Pons (tissue), 1 donor: ENCODE data around the gene HPS6.

ENCODE experiments used
- DNase-seq: peaks from one replicate; pipeline ENCODE4 v3.0.0-alpha.2; 2016; ENCODE audit warnings: low spot score

HPS6 gene

DNA sequence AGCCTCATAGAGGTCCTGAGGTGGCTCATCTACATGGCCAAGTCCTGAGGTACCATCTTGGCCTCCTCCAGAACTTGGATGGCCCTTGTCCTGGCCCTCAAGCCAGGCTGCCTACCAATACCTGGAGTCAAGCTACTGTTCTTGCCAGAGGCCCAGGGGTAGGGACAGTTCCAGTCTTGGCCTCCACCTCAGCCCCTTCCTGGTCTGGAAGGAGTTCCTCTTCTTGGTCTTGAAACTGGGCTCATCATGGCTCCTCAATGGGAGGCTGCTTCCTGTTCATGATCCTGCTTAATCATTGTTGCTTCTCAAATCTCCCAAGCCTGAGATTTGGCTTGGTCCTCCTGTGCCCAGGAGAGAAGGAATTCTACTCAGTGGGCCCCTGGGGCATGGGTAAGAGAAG lies 3.9 kb downstream of the HPS6 start:
- no peak for DNase-seq

DNA sequence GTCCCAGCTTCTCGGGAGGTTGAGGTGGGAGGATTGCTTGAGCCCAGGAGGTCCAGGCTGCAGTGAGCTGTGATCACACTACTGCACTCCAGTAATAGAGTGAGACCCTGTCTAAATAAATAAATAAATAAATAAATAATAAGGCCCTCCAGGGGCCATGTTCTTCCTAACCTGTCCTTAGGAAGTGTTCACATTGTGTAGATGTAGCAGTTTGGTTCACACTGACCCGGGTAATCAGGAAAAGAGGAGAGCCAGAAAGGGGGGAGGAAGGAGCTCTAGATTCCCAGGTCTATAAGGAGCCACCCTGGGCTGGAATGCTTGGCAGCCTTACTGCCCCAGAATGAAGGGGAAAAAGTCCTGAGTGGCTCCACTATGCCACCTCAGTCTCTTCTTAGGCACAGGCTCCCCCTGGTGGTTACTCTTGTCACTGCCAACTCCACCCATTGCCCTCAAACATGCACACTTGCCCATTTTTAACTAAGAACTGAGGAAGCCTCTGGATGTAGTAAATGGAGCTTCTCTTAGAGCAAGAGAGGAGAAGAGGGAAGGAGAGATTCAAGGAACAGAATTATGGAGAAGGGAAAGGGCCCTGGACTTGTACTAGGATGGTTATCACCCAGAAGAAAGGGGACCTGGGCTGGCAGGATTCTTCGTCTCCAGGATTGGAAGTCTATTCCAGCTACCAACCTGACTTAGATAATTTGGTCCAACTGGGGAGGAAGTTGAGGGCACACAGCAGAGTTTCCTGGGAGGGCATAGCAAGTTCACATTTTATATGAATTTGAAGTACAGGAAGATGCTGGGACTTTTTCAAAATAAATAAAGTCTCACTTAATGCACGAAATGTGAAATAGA lies 7.8 kb downstream of the HPS6 start:
- peak; percentile 85 for DNase-seq

DNA sequence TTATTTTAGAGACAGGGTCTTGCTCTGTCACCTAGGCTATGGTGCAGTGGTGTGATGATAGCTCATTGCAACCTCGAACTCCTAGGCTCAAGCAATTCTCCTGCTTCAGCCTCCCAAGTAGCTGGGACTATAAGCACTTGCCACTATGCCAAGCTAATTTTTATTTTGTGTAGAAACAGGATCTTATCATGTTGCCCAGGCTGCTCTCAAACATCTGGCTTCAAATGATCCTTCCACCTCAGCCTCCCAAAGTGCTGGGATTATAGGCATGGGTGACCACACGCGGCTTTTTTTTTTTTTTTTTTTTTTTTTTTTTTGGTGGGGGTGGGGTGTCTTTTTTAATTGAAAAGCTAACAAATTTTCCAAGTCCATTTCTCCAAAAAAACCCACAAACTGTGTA lies 18.4 kb downstream of the HPS6 start:
- DNase-seq = no peak

DNA sequence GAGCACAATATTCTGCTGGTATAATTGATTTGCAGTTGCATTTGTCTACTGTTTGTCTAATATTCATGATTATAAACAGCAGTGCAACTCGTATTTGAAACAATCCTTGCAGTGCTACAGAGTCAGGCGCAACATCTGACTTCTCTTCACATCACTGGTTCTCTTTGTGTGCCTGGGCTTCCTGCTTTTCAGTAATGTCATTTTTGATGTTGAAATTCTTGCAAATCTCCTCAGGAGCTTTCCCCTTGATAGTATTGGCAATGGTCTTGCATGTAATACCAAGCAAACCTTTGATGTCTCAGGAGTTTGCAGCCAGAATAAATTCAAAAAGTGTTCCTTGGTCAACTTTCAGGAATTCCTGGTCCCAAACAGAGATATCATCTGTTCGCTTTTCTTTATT lies 20.2 kb downstream of the HPS6 start:
- DNase-seq = no peak

DNA sequence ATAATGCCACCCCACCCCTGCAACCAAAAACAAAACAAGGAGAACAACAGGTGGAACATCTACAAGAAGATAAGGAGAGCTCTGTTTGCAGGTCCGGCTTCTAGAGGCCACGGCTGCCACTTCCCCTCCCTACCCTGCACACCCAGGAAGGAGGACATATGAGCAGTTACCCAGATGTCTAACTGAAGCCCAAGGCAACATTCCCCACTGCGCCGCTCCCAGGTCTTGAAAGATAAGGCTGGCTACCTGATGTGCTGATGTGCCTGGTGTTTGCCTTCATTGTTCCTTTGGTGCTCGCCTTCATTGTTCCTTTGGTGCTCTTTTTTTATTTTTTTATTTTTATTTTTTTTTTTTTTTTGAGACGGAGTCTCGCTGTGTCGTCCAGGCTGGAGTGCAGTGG lies 21.0 kb downstream of the HPS6 start:
- DNase-seq = no peak

DNA sequence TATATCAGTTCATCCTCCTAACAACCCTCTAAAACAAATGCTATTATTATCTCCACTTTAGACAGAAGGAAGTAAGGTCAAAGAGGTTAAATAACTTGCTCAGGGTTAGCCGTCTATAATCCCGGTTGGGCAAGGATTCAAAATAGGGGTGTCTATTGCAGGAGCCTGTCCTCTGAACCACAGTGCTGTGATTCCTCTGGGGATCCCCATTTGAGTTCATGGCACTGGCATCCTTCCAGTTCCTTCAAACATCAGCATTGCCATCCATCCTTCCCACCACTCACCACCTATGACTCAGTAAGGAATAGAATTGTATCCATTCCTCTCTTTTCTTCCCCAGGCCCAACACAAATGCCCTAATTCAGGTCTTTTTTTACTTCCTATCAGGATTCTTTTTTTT lies 25.6 kb downstream of the HPS6 start:
- no peak for DNase-seq

DNA sequence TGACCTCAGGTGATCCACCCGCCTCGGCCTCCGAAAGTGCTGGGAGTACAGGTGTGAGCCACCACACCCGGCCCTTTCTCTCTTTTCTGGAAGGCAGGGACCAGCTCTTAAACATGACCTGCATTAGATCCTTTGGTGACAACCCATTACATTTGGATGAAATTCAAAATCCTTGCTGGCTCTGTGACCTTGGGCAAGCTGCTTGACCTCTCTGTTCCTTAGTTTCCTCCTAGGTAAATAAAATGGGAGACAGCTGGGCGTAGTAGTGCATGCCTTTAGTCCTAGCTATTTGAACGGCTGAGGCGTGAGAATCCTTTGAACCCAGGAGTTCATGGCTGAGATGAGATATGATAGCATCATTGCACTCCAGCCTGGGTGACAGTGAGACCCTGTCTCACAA lies 31.3 kb downstream of the HPS6 start:
- DNase-seq = no peak

DNA sequence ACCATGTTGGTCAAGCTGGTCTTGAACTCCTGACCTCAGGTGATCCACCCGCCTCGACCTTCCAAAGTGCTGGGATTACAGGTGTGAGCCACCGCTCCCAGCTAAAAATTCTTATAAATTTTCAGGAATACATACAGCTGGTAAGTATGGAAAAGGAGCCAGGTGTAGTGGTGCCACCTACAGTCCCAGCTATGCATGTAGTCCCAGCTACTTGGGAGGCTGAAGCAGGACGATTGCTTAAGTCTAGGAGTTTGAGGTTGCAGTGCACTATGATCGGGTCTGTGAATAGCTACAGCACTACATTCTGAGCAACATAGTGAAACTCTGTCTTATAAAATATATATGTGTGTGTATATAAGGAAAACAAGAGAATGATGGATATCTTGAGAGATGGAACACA lies 36.0 kb downstream of the HPS6 start:
- DNase-seq = no peak

DNA sequence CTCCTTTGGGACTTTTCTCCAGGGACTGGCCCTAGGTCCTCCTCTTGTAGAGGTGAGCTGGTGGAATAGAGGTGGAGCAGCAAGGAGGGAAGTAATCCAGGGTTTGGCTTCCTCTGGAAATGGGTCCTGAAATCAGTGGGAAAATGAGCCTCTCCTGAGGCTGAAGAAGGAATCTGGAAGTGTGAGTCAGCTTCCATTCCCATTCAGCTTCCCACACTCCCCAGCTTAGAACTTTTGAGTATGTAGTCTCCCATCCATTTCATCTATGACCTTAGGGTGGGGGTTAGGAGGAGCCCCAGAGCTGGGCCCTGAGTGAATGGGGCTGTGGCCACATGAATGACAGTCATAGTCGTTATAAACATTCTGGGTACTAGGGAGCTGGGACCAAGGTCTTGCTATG lies 37.3 kb downstream of the HPS6 start:
- DNase-seq = no peak

DNA sequence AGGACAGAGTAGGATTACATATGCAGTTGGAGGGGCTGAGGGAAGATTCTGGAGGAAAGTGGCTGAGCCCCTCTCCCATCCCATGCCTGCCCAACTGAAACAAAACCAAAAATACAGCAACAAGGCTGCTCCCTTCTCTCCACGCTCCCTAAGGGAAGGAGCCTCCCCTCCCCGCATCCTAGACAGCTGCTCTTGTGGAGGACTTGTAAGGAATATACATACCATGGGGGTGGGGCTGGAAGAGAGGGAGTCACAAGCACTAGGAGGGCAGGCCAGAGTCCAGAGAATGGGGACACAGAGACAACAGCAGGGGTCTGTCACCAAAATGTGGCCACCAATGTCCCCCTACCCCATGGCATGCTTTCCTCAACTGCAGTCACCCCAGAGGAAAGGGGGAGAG lies 41.8 kb downstream of the HPS6 start:
- DNase-seq = no peak

DNA sequence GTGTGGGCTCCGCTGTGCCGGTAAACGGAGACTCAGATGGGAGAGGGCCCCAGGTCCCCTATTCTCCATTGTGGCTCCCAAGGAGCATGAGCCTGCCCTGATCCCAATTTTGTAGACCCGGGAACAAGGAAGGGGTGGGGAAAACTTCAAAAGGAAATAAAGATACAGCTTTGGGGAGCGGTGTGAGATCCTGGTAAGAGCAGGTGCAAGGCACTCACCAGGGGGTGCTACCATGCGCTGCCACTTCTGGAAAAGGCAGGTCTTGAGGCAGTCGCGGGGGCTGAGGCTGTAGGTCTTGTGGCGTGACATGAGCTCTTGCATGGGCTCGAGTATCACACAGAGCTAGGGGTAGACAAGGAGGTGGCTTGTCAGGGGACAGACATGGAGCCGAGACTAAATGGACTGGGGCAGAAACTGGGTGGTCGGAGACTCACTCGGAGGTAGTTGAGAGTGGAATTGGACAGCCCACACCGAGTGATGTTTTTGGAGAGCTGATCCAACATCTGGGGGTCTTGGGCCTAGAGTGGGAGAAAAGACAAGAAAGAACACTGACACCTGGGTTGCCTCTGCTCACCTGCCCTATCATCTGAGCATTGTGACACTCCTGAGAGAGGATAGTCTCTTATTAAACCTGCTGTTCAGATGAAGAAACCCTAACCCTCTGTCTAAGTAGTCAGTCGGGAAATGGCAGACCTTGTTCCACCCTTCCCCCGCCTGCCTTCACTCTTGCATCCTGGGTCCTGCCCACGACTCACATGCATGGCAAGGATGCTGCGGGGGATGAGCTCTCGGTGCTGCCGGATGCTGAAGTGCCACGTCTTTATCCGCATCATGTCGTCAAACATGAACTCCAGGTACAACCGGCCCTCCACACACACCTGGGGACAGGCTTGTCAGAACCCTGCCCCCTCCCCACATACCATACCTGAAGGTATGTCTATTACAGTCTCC lies 44.3 kb downstream of the HPS6 start:
- DNase-seq = no peak

DNA sequence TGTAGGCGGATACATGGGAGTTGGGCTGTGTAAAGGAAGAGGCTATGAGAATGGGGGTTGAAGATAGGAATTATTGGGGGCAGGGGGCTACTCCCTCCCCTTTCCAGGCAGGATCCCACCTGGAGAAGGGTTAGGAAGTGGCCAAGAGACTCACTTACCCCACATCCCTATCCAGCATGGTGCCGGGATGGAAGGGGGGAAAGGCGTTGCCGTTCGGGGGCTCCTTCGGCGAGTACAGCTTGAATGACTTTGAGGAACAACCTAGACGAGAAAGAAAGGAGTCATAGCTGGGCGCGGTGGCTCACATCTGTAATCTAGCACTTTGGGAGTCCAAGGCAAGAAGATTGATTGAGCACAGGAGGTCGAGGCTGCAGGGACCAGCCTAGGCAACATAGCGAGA lies 46.1 kb downstream of the HPS6 start:
- DNase-seq = no peak

DNA sequence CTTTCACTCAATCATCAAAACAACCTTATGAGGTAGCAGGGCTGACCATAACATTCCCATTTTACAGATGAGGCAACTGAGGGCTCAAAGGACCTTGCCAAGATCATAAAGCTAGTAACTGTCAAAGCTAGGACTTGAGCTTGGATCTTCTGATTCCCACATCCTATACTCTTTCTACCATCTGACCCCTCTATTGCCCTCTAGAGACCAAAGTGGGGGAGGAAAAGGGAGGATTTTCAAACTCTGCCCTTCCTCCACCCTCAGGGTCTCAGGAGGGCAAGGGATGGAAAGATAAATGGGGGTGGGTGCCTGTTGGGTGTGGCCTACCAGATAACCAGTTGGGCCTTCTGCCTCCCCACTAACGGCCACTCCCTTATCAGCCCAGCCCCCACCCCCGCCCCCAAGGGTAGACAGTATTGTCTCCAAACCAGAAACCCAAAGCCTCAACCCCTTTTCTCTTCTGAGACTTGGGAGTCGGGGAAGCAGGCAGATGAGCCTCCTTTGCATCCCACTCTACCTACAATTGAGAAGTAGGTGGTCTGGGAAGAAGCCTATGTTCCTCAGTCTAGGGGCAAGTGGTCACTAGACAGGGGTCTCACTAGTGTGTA lies 47.2 kb downstream of the HPS6 start:
- no peak for DNase-seq

DNA sequence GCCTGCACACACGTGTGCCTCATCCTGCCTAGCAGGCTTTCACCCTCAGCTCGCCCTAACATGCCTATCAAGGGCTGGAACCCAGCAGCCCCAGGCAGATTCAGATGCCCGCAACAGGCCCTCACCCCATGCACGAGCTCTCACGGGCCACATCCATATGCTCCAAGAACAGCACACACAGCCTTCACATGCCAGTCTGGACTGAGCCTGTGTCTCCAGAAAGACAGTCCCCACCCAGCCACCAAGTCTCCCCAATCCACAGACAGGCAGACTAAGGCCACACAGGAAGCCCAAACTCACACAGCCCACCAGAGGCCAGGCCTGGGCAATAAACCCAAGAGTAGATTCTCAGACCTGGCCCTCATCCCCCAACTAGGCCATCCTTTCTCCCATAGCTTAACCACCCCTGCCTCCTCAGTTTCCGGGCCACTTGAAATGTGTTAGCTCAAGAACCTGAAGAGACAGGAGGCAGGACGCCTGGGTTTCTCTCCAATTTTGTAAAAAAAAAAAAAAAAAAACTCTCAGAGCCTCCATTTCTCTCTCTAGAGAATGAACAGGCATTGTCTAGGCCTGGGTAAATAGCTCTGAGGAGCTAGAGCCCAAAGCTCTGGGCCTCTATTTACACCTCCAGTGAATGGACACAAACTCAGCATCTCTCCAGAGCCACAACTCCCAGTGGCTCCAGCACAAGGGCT lies 48.3 kb downstream of the HPS6 start:
- no peak for DNase-seq

DNA sequence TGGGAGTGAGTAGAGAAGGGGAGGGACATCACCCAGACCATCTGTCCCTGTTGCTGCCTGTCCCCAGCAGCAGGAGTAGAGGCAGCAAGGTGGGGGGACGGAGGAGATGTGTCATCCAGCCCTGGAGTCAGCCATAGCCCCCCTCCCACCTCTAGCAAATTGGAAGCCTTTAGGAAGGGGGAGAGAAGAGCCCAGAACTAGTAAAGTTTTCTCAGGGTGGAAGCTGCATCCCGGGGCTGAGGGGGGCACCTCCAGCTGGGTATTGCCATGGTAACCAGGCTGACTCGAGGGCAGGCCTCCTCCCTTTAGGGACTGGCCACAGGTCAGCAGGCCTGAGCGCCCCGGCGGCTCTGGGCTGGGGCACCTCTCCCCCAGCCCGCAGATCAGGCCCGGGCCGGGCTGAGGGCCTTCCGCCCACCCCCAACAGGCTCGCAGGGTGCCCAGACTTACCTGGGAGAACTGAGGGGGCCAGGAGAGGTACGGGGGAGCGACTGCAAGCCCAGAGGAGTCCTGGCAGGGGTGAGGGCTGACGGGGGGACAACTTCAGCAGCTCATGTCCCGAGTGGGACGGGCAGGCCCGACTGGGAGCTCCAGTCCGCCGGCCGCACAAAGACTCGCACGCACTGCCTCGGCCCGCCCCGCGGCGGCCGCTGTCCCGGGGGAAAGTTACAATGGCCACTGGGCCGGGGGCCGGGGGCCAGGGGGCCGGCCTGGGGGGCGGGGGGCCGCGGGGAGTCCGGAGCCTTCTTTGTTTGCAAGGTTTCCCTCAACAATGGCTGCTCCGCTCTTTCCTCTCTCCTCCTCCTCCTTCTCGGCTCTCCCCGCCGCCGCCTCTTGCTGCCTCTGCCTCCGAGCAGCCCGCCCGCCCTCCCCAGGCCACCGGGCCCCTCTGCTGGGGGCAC lies 49.1 kb downstream of the HPS6 start:
- no peak for DNase-seq

DNA sequence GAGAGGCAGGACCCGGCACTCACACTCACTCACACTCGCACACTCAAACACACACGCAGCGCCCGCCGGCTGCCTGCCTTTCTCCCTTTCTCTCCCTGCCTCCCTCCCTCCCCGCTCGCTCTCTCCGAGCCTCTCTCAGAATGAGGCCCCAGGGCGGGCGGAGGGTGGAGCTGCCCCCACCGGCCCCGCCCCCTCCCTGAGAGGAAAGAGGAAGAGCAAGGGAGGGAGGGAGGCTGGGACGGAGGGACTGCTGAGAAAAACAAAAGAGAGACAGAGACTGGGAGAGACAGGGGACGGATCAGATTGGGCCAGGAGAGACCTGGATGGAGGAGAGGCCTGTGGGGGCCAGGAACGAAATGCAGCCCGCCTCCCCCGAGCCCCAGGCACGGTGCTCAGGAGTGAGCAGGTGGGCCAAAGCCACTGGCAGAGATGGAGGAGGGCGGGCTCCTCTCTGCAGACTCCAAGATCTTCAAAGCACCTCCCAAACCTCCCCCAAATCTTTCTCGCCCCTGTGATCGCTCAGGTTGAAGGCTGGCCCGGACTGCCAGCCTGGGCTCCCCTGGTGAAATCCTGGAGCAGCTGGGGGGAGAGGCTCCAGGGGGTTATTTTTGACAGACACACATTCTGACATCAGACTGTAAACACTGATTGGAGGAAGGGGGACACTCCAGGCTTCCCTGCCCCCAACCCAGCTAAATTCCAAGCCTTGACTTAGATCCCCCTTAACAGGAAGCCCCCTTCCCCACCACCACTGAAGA lies 49.9 kb downstream of the HPS6 start:
- DNase-seq = peak; percentile 97

DNA sequence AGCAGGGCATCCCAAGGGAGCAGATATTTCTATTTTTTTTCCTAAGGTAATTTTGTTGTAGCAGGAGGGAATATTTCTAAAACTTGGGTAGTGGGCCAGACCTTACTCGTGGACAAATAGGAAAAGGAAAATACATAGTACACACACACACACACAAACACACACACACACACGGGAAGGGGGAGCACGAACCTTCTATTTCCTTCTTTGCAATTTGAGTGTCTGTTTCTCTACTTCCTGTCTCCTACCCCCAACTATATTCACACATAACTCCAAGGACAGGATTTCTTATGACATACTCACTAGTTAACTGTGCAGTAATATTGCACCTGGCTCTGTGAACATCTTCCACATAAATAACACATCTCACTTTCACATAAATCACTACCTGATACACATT lies 50.6 kb downstream of the HPS6 start:
- DNase-seq = peak; percentile 38

DNA sequence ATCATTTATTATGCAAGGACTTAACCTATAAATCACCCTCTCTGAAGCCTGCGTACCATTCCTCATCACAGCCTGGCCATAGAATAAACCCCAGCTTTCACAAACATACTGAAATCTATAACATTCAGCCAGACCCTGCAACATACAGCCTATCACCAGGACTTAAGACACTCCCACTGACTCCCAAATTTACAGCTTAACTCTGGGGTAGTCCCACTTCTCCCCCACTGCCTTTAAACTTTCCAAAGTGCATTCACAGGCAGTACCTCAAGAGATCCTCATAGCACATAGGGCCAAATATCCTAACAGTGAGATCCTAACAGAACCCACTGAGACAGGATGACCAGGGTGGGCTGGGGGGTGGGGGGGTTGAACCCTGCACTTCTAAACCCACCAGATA lies 51.5 kb downstream of the HPS6 start:
- DNase-seq = no peak
